GM11168 (cell line): ENCODE data around the gene CFL1.
"Not testable (repeated sequence)": the region's sequence is repeated elsewhere in the genome, so short reads cannot be mapped to it uniquely, and the experiment has no call there.

ENCODE experiments used
- in situ Hi-C: fragments of 300-500 bp; cut with MboI; formaldehyde crosslinking; loops from one replicate; pipeline ENCODE4 v1.12.0; 2022; ENCODE audit warnings: low sequenced_read_pairs; ENCODE audit not compliant: unreplicated experiment

The CFL1 gene

DNA sequence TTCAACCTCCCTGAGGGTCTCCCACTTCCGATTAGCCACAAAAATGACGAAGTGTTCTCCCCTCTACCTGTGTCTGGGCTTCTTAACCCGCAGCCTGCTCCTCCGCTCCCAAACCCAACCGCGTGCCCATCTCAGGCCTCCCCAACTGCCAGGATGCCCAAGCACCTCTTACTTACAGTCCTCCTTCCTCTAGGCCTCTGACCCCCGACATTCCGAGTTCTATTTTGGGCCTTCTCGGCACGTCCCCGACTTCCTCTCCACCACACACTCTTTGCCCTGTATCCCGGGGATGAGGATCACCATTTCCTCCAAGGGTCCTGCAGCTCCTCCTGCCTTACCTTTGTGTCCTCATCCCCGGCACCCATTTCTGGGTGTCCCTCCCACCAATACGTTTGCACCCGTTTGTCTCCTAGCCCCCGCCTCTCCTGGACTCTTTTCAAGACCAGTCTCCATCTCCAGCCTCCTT is 1.9 kb upstream of the CFL1 start:
- in situ Hi-C loops: no loop called here

DNA sequence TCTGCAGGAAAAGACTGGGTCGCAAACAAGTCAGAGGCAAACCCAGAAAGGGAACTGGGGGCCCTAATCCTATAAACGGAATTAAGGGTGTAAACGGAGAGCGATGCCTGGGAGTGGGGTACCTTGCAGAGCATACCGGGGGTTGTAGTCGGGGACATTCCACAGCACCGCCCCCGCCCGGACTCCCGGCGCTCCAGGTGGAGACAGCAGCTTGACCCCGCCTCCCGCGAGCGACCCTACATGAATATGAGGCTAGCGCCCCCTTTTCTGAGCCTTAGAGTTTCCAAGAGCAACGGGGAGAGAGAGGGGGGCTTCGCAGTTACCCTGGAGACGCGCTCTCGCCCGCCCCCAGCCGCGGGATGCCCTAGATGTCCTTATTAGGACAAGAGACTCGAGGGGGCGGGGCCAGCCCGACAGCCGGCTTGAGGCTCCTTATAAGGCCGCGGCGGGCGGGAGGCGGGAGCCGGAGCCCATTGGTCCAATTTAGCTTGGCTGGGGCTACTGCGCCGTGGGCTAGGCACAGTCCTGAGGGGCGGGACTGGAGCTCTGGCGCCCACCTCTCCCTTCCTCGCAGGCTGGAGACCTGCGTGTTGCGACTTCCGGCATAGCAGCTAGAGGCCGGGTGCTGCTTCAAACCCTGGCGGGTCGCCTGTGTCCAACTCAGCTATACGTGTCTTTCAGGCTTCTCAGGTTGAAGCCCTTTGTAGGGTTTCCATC is 1.3 kb upstream of the CFL1 start:
- in situ Hi-C loops: no loop called here

DNA sequence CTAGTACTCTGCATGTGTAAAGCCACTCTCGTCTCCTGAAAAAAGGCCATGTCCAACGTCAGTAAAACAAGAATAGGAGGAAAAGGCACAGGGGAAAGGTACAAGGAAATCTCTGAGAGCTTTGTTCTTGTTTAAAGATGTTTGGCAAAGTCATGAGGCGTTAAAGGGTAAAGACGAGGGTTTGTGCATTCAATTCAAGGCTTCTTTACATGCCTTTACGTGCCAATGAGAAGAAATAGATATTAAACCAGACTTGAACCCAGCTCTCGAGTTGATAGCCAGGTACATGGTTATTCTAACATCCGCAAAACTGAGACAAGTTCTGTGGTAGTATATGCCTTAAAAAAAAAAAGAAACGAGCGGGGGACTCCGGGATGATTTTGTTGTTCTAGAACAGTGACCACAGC is 704 bp upstream of the CFL1 start:
- in situ Hi-C loops: no loop called here

DNA sequence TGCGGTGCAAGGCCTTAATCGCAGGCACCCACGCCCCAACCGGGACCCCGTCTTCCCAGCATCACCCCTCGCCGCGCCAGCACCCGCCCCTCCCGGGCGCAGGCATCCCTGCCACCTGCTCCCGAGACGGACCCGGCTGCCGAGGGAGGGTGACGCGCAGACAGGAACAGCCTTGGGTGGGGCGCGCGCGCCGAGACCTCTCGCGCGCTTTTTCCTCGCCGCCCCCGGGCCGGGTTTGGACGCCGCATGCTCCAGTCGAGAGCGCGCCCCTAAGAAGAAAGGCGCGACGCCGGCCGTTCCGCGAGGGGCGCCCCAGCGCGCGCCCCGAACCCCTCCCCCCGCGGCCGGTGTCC is 504 bp downstream of the CFL1 start:
- in situ Hi-C loops: no loop called here

DNA sequence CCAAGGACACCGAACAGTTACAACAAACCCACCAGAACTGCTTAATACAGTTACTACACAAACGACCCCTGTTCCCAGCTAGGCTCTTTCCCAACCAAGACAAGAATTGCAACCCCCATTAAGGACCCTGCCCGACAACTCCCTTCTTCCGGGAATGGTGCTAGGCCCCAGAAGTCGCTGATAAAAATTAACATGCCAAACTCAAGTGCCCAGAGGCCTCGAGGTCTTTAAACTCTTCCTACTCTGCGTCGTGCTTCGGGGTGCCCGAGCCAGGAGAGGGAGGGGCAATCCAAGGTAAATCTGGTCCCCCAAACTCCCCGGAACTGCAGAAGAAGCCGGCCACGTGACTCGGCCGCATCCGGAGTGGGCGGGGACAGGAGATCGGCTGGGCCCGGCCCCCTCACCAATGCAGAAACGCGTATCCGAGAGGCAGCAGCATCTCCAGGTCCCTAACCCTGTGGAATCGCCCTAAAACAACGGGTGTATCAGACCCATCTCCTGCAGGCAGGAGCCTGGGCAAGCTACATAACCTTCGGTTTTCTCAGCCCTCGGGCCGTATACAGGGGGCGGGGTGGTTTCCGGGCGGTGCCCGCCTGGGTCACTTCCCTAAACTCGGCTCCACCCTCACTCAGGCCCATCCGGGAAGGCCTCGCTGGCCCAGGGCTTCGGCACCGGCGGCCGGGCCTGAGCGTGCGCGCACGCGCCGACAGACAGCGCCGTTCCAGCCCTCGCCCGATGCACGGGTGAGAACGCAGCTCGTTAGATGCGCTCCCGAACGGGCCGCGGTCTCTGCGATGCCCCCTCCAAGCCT is 1.1 kb downstream of the CFL1 start:
- in situ Hi-C loops: no loop called here

DNA sequence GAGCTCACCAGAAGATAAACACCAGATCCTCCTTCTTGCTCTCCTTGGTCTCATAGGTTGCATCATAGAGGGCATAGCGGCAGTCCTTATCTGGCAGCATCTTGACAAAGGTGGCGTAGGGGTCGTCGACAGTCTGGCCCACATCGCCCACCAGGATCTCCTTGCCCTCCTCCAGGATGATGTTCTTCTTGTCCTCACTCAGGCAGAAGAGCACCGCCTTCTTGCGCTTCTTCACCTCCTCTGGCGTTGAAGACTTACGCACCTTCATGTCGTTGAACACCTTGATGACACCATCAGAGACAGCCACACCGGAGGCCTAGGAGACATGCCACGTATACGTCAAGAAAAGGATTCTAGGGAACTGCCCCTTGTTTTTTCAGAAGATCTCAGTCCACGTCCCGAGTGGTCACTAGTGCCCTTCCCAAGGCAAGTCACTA is 2.0 kb downstream of the CFL1 start:
- in situ Hi-C loops: no loop called here

DNA sequence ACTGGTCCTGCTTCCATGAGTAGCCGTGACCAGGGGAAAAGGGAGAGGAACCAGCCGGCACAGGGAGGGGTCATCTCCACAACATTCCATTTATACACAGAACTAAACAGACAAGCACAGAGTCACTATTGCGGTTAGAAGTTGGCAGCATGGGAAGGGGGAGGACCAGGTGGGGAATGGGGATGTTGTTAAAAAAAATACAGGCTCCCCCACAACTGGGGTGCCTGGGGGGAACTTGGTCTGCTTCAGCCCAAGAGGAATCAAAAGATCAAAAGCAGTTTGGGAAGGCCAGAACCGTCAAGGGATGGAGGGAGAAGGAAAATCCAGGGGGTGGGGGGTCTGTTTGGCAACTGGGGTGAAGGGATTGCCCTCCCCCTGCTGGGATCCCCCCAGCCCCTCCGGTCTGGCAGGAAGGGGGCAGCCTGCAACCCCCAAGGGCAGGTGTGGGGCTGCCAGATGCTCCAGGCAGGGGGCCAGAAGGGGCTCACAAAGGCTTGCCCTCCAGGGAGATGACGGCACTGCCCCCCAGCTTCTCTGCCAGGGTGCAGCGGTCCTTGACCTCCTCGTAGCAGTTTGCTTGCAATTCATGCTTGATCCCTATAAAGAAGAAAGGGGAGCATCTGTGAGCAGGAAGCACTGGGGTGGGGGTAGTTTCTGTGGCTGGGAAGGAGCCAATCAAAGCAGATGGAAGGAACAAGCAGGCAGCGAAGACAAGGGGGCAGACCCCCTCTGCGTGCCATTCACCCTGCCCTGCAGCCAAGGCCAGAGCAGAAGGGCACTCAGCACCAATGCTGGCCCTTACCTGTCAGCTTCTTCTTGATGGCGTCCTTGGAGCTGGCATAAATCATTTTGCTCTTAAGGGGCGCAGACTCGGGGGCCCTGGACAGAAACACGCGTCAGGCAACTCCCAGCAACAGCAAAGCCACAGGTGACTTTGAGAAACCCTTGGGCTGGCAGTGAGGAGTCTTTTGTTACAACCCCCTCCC is 2.8 kb downstream of the CFL1 start:
- in situ Hi-C loops: no loop called here

DNA sequence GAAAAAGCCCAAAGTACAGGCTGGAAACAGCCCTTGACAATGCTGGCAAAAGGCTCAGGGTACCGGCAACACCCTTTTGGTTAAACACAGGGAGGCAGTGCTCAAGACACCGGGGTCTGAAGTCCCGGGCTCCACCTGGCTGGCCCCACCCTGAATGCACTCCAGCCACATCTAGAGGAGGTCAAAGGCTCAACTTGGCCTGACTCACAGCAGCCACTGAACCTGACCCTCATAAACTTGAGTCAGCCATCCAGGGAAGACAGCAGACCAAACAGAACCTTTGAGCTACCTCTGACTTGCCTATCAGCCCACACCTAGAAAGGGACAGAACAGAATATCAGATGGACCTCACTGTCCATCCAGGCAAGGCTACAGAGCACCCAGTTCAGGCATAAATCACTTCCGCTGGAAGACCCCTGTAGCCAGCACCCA is 3.8 kb downstream of the CFL1 start:
- in situ Hi-C loops: no loop called here

DNA sequence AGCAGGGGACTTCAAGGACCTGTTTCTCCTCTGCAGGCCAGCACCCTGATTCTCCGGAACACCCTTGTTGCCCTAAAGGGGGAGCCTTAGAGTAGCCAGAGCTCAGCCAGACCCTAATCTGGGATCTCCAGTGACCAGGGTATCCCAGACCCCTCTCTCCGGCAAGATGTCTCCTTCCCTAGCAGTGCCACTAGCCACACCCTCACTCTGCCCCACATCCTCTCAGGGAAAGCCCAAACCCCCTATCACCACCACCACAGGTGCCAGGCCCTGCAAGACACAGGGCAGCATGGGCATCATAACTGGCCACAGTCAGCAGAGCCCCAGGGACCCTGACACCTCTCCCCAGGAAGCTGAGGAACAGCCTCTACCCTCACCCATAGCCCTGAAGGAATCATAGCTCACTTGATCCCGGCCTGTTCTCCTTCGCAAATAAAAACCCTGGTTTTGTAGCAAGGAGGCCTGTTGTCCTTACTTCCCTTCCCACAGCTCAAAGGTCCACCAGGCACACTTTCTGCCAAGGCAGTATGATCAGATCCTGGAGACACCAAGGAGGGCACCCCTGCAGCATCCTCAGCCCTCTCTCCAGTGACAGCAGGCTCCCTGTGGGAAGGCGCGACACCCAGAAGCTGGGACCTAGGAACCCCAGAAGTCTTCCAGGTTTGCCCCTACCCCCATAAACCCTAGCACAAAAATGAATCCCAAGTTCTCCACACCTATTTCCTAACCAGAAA is 4.6 kb downstream of the CFL1 start:
- in situ Hi-C loops: no loop called here

DNA sequence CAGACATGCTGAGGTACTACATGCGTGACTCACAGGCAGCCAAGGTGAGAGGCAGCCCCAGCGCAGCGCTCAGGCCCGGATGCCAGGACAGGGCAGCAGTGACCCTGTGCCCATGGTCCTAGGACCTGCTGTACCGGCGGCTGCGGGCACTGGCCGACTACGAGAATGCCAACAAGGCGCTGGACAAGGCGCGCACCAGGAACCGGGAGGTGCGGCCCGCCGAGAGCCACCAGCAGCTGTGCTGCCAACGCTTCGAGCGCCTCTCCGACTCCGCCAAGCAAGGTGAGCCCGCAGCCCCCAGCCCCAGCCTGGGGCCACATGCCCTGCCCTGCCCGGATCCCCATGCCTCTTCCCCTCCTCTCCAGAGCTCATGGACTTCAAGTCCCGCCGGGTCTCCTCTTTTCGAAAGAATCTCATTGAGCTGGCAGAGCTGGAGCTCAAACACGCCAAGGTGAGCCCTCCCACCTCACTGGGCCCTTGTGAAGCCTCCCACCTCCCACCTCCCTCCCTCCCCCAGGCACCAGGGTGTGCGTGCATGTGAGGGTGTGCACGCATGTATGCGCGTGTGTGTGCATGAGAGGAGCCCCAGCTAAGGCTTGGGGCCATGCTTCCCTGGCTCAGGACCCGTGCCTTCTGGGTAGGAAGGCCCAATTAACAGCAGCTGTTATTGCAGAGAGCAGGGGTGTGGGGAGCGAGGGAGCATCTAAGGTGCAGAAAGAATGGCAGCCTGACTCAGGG is 5.3 kb downstream of the CFL1 start:
- in situ Hi-C loops: no loop called here

DNA sequence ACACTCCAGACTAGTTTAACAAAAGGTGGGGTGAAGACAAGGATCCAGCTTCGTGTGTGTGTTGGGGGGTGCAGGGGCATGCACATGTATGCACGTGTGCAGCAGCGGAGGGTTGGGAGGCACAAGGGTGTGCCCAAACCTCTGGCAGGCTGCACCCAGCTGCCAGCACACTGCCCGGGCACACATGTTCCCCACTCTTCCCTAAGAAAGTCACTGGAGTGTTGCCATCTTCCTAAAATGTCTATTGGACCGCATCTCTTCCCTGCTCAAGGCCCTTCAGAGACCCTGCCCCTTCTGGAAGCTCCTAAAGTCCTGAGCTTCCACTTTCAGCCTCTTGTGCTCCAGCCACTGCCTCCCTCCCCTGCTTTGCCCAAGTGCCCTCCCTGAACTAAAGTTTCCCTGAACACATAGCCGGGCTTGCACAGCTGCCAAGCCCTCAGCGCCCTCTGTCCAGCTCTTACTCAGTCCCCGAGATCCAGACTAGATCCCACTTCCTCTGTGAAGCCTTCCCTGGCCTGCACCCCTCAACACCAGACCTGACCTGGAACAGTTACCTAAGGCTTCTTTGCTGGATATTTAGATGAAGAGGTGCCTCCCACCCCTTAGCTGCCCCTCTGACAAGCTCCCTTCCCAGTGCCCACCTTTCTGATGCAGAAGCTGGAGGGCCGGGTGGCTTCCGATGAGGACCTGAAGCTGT is 6.0 kb downstream of the CFL1 start:
- in situ Hi-C loops: no loop called here

DNA sequence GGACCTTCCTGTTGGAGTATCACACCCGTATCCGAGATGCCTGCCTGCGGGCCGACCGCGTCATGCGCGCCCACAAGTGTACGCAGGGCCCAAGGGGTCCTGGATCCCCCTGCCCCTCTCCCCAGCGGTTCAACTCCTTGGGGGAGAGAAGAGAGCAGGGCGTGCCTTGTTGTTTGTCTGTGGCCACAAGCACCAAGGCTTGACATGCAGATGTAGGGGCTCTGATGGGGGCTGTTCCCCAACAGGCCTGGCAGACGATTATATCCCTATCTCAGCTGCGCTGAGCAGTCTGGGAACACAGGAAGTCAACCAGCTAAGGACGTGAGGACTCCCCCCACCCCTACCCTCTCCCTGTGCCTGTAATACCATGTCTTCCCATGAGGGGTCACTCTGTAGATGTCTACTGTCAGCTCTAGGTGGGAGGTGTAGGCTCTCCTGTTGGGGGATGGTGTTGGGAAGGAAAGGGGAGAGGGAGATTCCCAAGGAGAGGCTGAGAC is 6.8 kb downstream of the CFL1 start:
- in situ Hi-C loops: no loop called here

DNA sequence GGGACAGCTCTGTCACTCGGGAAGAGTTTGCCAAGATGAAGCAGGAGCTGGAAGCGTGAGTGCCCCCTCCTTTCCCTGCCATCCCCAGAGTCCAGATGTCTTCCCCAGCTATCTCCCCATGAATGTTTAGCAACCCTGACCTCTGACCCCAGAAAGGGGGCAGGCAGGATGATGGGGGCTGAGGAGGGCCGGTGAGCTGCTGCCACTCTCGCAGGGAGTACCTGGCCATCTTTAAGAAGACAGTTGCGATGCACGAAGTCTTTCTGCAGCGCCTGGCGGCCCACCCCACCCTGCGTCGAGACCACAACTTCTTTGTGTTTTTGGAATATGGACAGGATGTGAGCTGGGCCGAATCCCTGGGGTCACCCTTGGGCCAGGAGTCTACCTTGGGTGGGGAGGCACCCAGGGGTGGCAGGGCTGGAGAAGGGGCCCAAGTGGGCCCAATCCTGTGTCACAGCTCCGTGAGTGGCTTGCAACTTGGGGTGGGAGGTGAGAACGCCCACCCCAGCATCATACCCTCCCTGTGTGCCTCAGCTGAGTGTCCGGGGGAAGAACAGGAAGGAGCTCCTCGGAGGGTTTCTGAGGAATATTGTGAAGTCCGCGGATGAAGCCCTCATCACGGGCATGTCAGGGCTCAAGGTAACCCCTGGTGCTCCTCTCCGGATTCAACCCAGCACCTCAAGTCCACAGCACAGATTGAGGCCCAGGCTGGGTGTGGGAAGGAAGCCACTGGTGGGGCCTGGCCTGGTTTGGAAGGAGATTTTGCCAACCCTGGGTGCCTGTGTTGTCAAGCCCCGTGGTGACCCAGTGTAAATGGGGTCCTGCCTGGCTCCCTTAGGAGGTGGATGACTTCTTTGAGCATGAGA is 7.5 kb downstream of the CFL1 start:
- in situ Hi-C loops: no loop called here

DNA sequence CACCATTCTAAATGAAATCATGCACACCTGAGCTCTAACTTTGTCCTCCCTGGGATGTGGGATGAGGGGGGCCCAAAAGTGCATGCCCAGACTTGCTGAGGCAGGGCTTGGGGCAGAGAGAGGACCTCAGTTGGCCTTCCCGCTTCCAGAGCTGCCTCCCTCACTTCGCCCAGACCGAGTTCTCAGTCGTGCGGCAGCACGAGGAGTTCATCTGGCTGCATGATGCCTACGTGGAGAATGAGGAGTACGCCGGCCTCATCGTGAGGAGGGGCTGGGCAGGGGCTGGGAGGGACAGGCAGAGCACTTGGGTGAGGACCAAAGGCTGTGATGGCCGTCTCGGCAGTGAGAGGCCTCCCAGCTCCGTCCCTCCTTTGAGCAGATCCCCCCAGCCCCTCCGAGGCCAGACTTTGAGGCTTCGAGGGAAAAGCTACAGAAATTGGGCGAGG is 8.2 kb downstream of the CFL1 start:
- in situ Hi-C loops: no loop called here

DNA sequence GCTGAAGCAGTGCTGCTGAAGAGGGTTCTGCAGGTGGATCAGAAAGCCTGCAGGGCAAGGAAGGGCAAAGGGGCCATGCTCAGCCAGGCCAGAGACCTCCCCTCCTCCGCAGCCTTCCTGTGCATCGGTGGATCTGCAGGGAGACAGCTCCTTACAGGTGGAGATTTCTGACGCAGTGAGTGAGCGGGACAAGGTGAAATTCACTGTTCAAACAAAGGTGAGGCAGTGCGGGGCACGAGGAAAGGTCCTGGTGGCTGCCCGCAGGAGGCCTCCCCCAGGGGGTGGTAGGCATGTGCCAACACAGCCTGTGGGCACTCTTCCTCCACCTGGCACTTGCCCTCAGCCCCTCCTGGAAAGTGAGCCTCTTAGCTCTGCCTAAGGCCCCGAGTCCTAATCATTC is 8.6 kb downstream of the CFL1 start:
- in situ Hi-C loops: no loop called here

DNA sequence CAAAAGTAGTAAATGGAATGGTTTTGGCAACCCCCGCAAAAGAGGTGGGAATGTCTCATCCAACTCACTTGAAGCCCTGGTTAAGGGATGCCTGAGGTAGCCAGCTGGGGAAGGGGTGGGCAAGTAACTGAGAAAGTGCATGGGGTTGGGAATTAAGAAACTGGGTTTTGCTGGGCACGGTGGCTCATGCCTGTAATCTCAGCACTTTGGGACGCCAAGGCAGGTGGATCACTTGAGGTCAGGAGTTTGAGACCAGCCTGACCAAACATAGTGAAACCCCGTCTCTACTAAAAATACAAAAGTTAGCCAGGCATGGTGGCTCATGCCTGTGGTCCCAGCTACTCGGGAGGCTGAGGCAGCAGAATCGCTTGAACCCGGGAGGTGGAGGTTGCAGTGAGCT is 9.3 kb downstream of the CFL1 start:
- in situ Hi-C loops: not testable (repeated sequence)

DNA sequence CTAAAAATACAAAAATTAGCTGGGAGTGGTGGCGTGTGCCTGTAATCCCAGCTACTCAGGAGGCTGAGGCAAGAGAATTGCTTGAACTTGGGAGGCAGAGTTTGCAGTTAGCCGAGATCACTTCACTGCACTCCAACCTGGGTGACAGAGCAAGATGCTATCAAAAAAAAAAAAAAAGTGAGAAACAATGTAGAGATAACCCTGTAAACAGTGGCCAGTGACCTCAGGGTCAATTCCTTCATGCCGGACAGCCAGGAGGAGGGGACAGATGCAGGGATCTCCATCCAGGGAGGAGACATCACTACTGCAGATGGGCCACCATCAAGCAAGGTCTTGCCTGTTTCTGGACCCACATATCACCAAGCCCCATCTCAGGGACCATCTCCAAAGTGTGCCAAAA is 10.2 kb downstream of the CFL1 start:
- in situ Hi-C loops: no loop called here
